Hepatic stellate cell (primary cell): Measurements from ENCODE around the gene WWOX.
A peak's percentile ranks its signal among the peaks of the same experiment; 100 is the strongest.

ENCODE experiments used
- DNase-seq: peaks from one replicate; pipeline ENCODE4 v3.0.0; 2011; ENCODE audit warnings: low spot score

WWOX gene

DNA sequence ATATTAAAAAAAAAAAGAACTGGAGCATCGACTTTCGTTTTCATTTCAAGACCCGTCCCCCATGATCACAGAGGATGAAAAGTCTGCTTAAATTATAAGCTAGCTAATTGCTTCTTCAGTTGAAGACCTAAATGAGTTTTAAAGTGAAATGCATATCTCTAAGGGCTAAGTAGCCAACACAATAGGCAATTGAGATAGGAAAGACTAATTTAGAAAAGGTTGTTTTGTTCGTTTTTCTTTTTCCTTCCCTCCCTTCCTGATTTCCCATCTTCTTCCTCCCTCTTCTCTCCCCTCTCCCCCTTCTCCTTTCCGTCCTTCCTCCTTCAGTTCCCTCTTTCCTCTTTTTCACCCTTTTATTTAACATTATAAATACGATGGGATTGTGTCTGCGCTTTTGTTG is 377.2 kb downstream of the WWOX start:
- DNase-seq = no peak

DNA sequence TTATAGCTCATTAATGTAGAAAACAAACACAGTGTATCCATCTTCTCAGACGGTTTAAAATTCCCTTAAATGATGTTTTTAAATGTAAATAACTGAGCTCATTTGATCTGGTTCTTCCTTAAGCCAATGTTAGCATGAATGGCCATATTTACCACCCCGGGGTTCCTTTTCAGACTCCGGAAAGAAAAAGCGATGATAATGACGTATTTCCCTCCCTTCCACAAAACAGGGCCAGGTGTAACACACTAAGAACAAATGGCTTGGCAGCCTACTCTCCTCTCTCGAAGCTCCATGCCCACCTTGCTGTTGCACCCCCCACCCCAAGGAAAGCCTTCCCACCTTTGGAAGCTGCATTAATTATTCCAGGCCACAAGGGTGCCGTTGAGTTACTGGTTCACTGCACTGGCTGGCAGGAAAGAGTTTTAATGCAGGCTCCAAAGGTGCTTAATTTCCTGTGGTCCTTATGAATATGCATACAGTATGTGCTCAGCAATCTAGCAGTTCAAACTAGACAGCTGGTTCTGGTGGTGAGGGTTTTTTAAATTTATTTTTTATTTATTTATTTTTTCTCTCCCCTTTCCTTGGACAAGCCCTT is 378.9 kb downstream of the WWOX start:
- DNase-seq = no peak

DNA sequence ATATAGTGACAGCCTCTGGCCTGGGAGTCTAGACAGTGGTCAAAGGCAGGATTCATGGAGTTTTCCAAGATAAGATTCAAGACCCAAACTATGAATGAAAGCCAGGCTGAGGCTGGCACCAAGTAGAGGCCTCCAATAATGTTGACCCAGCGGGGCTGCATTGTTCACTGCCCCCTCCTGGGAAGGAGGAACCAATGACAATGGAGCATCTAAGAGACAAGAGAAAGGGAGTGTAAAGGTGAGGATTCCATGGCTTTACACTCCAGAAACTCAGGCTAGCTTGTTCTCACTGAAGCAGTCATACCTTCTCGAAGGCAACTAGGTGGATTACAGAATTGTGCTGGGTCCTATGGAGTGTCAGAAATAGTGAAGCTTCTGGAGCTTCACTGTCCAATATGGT is 380.3 kb downstream of the WWOX start:
- no peak for DNase-seq

GRCh38 chr16:78480588-78480987 is 381.1 kb downstream of the WWOX start:
- no peak for DNase-seq

GRCh38 chr16:78483124-78483992 is 383.9 kb downstream of the WWOX start:
- no peak for DNase-seq

GRCh38 chr16:78484509-78485058 is 385.1 kb downstream of the WWOX start:
- DNase-seq = no peak

DNA sequence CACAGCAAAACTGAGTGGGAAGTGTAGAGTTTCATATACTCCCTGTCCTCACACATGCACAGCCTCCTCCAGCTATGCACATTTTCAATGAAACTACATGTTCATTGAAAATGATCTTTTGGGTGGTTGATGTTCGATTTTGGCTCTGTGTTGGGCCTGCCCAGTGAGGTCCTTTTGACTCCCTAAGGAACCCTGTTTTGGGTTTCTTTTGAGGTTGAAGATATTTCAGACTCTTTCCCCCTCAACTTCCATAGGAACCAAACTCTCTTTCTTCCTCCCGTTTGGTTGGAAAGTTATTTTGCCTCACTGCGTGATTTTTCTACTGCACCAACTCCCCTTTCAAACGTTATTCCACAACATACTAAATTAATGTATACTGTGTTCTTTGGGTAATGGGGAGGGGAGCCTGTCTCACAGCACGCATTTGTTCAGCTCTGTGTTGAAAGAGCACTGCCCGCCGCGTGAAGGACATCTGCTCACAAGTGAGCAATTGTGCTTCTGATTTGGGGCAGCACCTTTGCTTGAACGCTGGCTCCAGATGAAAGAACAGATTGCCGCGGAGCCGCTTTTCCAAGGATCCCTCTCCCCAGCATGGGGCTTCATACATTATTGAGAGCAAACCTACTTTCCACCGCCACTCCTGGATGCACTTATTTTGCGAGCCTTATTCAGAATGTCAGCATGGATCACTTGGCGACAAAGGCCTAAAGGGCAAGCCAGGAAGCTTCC is 385.9 kb downstream of the WWOX start:
- no peak for DNase-seq

DNA sequence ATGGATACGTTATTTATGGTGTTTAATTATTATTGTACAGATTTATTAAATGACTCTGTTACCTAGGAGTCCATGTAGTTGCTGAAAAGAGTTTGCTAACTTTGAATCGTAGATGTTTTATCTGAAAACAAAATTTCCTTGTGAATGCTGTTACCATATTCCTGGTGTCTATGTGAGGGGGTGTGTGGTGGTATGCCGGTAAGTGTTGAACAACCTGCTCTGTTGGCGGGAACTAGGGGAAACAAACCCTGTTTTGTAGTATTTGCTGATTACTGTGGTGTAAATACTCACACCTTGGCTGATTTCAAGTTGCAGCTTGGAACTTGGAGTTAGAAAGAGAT is 386.4 kb downstream of the WWOX start:
- DNase-seq = no peak

DNA sequence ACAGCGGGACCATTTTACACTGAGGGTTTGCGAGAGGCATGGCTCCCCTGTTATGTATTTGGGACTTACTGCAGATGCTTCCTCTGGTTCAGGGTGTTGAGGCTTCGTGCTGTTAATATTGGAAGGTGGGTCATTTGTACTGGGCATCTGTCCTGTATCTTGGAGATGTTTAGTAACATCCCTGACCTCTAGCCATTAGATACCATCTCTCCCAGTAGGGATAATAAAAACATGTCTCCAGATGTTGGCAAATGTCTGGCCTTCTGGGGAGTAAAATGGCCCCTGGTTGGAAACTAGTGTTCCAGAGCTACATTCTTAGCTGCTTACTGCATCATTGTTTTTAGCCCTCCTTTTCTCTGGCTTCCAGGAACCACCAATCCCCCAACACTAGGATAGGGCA is 388.0 kb downstream of the WWOX start:
- no peak for DNase-seq

DNA sequence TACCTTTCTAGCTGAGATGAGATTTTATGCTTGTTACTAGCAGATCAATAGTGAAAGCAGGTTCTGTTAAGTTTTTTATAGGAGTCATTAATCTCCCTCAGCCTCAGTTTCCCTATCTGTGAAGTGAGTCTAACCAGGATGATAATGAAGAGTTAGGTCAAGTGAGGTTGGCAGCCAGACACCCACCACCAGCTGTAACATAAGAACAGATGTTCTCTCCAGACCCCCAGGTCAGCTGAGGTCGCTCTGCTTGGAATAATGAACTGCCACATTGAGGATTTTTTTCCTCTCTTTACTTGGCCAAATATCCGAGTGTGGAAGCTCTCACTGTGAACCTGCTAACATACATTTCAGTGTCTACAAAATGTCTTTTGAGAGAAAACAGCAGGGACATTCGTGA is 389.6 kb downstream of the WWOX start:
- DNase-seq = no peak

DNA sequence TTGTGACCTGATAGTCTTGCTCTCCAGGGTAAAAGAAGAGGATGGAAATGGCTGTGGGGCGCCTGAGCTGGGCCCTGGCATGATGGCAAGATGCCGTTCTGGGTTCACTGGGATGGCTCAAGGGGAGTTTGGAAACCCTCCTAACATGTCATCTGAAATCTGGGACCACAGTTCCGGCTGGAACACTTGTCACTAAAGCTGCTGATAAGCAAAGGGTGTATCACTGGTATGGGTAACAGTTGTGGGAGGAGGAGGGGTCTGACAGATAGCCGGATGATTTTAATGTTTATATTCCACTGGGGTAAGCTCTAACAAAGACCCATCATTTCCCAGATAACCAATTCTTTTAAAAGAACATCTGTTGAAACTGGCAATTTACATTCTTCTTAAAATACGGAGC is 390.2 kb downstream of the WWOX start:
- no peak for DNase-seq

DNA sequence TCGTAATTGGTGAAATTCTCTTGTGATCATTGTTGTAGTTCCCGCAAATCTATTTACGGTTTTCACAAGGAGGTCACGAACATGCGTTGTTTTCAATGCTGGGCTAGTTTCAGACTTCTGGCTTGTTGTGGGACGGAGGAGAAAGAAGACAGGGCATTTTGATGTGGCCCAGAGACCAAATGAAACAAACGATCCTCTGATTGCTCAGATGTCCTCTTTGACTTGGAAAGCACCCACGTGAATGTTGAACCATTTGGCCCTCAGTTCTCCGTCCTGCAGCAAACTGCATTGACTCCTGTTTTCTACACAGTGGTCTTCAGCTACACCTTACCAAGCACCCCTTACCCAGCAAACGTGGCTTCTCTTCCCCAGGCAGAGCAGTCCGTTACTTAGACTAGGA is 391.0 kb downstream of the WWOX start:
- no peak for DNase-seq

DNA sequence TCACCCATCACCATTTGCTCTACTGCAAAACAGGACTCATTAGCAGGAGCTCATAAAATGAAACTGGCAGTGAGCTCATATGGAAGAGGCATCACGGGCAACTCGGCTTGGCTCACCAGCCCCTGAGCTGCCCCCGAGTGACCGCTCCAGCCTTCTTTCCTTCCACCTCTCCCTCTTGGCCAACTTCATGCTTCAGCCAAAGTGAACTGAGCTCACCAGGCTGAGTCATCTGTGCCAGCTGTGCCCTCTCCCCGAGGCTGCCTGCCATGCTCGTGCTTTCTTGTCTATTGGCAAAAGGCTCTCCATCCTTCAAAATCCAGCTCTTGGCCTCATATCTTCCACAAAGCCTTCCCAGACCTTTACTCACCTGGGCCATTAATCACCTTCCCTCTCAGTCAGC is 391.4 kb downstream of the WWOX start:
- no peak for DNase-seq

- DNase-seq = no peak
These were observed 394.1 kb downstream of the WWOX start for GRCh38 chr16:78493573-78493972.

GRCh38 chr16:78494105-78494504 is 394.7 kb downstream of the WWOX start:
- no peak for DNase-seq

DNA sequence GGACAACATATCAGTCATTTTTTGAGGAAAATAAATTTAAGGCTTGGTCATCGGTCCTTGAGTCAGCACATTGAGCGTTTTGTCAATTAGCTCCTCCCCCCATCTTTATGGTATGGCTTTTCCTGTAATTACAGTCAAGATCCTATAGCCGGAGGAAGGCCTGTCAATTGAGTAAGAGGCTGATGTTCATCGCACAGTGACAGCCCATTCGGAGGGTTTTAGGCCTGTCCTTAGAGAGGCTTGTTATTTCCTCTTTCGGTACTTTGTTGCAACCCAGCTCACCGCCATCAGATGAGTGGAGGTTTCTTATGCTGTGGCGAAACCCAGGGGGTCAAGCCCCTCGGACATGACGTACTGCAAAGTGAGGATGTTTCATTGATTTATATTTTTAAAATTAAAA is 395.2 kb downstream of the WWOX start:
- DNase-seq = no peak

DNA sequence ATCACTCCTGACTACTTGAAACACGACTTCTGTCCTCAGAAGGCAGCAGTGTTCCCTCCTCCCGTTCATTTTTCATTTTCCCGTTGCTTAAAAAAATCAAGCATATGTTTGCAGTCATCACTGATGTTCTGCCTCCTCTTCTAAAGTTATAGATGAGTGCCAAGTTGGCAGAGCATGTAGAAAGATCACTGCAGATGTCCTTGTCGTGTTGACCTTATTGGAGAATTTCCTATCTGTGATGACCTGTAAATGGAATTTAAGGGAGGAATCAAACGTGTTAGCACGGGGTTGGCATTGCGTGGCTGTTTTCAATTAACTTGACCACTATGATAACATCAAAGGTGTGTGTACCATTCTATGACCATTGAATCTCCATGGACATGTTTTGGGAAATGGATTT is 396.7 kb downstream of the WWOX start:
- DNase-seq = no peak

GRCh38 chr16:78499399-78499798 is 399.9 kb downstream of the WWOX start:
- DNase-seq = no peak

DNA sequence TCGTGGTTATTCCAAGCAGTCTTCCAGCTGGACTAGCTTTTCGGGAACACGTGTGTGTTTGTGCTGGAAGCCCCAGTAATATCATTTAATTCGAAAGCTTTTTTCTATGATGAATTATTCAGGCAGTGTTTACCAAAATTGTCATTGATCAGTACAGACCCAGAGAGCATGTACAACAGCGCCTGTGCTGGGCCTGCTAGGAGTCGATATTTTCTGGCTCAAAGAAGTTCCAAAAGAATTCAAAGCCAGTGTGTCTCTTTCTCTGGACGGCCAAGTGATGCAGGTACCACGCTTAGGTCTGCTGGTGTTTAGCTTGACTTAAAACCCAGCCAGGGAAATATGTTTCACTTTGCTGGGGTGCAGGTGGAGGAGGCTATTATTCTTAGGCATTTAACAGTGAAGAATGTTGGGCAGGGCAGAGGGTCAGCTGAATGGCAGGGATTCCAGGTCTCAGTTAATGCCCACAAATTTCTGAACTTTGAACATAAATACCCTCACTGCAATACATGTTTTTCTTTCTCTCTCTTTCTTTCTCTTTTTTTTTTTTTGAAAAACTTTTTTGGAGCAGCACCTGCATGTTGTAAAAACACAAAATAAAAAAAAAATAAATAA is 401.3 kb downstream of the WWOX start:
- no peak for DNase-seq

GRCh38 chr16:78501744-78502143 is 402.3 kb downstream of the WWOX start:
- DNase-seq = no peak

DNA sequence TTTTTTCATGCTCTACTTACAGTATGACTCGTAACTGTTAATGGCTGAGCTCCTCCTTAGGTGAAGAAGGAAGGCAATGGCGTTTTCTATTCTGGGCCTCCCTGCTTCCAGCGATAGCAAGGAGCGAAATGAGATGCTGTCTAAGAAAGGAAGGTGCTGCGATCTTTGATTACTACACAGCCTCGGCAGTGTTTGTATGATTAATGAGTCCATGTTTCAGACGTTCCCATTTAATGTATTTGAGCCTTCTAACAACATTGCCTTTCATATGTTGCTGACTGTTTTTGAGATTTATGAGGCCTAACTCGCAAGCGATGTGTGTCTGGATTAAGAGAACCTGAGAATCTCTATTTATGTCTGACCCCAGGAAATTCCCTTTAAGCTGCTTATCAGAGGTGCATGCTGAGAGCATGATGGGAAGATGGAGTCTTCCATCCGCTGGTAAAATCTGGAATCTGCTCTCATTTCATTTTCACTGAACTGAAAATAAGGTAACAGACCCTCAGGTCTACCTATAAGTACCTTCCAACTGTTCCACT is 403.4 kb downstream of the WWOX start:
- DNase-seq = no peak

DNA sequence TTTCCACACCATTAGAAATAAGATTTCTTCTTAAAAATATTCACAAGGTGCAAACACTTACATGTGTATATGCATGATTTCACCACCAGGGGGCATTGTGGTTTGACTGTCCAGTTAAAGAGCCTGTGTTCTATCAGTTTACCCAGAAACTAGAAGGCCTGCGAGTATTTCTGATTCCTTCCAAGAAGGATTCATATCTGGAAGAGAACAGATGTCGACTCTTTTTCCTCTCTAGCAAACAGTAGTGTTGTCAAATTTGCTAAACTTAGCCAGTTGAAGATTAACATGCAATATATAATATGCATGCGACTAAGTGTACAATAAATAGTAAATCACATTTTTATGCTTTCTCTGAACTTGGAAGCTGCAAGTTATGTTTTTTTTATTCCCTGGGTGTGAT is 404.1 kb downstream of the WWOX start:
- DNase-seq = peak; percentile 12
